Fibroblast of villous mesenchyme (primary cell): ENCODE data around the gene HOXA1. TPM values are rescaled to one million over a fixed set of nuclear protein-coding genes. Genes with fewer than 3 reads are reported as not detected.

Experiments
- DNase-seq: peaks from one replicate; pipeline ENCODE4 v3.0.0-alpha.2; 2010; ENCODE audit warnings: low read depth
- H3K4me3 ChIP-seq: 2 replicates; pipeline ENCODE4 v1.5.1; 2011; ENCODE audit warnings: low read depth, mild to moderate bottlenecking, low read length
- total RNA-seq: library from RNA; depleted of rRNA; stranded (reverse); fragments of >200 nt; gene quantifications from 2 replicates; pipeline ENCODE4 v1.2.3, GENCODE V29; 2012
- TF ChIP-seq, protein P1 (sequence below): IDR thresholded peaks from 2 replicates; pipeline ENCODE4 v1.5.1; 2012; ENCODE audit warnings: low read depth, mild to moderate bottlenecking, low read length; ENCODE audit not compliant: insufficient read depth

The HOXA1 gene
- total RNA-seq, 1 donor: 0.43 TPM

DNA sequence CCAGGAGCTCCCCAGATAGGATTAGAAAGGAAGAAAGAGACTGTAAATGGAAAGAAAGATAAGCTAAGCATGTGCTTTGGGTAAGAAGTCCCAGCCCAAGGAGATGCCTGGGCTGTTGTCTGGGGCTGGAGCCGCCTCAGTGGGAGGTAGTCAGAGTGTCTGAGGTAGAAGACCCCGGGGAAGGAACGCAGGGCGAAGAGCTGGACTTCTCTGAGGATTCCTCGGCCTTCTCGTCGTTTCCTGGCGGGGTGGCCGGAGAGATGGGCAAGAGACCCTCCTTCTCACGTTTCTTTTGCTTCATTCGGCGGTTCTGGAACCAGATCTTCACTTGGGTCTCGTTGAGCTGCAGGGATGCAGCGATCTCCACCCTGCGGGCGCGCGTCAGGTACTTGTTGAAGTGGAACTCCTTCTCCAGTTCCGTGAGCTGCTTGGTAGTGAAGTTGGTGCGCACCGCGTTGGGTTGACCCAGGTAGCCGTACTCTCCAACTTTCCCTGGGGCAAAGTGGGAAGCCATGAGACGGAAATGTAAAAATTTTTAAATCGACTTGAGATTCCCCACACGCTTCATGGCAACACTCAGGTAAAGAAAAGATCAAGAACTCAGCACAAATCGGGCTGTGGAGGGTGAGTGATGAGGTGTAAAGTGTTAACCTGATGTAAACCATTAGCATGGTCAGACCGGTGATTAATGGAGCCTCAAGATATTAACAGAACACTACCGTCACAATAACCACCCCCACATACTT lies 1.3 kb downstream of the HOXA1 start:
- no peak for DNase-seq
- no peak overlapping the region for H3K4me3 ChIP-seq
- TF ChIP-seq, protein P1, sequence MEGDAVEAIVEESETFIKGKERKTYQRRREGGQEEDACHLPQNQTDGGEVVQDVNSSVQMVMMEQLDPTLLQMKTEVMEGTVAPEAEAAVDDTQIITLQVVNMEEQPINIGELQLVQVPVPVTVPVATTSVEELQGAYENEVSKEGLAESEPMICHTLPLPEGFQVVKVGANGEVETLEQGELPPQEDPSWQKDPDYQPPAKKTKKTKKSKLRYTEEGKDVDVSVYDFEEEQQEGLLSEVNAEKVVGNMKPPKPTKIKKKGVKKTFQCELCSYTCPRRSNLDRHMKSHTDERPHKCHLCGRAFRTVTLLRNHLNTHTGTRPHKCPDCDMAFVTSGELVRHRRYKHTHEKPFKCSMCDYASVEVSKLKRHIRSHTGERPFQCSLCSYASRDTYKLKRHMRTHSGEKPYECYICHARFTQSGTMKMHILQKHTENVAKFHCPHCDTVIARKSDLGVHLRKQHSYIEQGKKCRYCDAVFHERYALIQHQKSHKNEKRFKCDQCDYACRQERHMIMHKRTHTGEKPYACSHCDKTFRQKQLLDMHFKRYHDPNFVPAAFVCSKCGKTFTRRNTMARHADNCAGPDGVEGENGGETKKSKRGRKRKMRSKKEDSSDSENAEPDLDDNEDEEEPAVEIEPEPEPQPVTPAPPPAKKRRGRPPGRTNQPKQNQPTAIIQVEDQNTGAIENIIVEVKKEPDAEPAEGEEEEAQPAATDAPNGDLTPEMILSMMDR: no peak

DNA sequence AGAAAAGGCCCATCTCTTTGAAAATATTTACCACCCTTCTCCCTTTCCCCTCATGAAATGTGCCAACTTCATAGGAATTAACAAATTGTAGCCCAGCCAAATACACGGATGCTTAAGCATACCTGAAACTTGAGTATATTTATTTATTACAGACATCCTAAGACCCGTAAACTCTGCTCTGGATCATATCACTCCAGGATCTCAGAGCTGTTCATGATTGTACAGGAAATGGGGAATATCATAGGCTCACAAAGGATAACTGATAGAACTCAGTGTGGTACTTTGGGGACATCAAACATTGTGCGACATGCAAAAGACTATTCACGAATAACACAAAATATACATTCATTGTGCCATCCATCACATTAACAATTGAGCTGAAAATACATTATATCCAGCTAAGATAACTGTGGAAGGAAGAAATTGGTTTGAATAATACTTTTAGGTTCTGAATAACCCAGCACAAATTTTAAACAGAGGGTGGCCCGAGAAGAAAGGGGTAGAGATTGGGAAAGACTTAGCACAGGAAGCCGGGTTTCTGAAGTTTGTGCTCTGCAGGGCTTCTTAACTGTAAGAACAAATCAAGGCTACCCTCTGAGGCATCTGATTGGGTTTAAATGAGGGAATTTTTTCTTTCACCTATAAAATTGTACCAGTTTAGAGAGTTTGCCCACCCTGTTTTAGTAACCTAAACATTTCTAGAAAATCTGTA lies 2.5 kb downstream of the HOXA1 start:
- TF ChIP-seq, protein P1: no peak
- H3K4me3 ChIP-seq: no peak overlapping the region
- no peak for DNase-seq

DNA sequence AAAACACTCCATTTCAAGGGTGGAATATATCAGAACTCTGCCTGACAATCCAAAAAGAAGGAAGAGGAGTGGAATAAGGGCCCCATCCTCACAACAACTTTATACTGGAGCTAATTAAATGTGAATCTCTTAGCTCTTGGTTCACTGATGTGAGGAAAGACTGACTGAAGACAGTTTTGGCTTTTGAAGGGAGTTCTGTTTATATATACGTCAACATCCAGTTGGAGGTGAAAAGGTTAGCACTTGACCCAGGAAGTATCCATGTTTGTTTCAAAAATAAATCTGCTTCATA lies 3.0 kb downstream of the HOXA1 start:
- no peak overlapping the region for H3K4me3 ChIP-seq
- TF ChIP-seq, protein P1: no peak
- no peak for DNase-seq

DNA sequence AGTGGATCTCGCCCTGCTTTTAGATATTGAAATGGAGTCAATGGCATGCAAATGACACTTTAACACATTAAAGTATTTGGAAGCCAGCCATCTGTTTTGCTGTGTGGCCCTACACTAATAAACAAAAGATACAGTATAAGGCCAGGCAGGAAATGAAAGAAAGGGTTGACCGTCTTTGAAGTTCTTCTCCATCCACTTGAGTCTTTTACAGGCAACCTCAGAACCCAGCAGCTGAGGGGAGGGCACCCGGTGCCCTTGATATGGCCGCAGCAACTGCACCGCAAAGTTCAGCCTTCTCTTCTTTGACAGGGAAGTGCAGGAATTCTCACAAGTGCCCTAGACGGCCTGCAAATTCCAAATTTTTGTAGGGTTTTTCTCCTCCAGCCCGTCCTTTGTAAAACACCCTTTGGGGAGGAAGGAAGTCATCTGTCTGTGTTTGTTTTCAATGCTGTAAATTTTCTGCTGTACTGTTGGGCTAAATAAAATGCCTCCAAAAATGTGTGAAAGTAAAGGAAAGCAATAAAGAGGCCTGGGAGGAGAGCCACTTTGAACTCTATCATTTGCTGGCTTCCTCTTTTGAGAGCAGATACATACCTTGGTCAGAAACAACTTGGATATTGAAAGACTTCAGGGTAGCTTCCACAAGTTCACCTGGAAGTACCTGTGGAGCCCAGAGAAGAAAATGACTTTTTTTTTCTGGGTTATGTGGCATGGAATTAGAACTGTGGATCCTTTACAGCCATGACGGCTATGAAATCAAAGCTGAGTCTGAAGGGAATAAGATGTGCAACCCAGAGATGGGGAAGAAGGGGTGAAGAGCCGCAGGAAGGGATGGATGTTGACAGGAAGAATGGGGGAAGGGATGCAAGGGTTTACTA lies 3.6 kb downstream of the HOXA1 start:
- no peak overlapping the region for H3K4me3 ChIP-seq
- DNase-seq: no peak
- TF ChIP-seq, protein P1: no peak

DNA sequence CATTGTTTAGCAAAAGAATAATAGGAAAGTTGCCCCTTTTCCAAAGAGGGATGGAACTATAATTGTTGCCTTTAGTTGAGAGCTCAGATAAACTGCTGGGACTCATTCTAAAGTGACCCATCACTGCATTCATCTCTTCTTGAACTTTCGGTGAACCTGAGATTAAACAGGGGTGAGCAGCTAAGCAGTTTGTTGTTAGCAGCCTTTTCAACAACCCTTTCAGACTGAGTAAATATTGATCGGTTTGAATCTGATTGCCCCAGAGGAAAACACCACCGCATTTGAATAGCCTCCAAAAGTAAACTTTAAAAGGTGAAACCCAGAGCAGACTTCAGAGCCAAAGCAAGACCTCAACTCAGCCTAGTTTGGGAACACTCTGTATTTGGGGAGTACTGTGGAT lies 4.7 kb downstream of the HOXA1 start:
- TF ChIP-seq, protein P1: no peak

DNA sequence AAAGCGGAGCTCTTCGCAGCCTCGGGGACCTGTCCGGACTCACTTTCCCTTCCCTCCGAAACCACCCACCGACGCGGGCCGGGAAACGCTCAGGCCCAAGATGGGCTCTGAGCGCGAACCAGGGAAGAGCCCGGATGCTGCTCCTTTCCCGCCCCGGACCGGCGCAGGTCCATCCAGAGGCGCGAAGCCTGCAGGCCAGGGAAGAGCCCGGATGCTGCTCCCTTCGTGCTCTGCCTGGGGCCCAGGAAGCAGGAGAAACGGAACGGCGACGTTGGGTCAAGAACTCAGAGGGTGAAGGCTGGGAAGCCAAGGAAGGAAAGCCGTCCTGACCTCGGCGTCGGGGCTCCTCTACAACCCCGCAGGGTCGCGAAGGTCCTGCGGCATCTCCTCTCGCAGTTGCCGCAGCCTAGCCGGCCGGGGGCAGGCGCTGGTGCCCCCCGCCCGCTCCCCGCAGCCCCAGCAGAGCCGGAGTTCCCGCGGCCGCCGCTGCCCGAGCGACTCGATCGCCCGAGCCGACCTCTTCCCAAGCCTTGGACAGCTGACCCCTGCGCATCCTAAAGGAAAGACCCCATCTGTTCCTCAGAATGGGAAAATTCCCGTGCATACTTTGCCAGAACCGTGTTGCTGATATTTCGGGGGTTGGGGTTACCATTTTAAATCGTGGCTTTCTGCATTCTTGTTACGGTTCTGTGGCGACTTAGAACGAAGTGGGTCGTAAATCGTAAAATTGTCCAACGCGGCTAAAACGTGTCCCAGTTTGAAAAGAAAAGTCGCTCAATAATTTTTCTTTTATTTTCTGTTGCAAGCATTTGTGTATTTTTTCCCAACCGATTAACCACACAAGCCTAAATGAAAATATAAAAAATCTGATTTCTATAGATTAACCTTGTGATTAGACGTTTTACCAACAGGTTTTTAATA lies 7.5 kb downstream of the HOXA1 start:
- no peak for DNase-seq
- no peak overlapping the region for H3K4me3 ChIP-seq
- TF ChIP-seq, protein P1: no peak

More for the DNA sequence above, 4.7 kb downstream of the HOXA1 start:
- H3K4me3 ChIP-seq: no peak overlapping the region
- no peak for DNase-seq
